ENCODE measurements around the gene LCN15.

Gene LCN15

DNA sequence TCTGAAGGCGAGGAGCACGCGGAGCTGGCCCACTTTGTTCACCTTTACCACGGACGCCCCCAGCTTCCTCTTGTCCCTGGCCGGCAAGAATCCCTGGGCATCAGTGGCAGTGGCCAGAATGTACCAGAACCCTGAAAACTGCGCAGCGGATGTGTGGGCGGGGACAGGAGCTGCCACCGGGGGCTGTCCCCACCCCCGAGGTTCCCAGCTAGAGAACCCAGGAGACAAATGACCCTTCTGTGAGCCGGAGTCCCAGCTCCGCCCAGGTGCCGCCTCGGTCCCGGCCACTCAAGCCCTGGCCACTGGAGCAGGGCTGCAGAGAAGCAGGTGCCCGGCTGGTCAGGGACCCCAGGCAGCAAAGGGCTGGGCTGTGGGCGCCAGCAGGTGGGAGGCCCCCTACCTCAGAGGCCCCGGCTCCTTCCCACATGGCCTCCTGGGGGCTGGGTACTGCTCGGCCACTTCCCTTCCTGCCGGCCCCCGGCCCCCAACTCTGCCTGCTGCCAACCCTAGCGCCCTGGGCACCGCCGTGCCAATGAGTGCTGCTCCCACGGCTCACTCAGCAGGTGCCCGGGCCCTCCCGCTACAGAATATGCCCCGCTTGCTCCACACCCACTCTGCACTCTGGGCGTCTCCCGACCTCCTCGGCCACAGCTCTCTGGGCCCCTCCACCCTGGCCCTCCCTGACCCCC lies 22.3 kb downstream of the LCN15 start:
- Histone ChIP-seq H3K4me1 (ENCODE audit: control insufficient read depth in 1 of 2, insufficient read depth in 2 of 2, low read length in 2 of 2) (peaks cover 0 to 18% of the 10 kb centered on the region in 2 donors), H3K4me3 (ENCODE audit: low read depth in 1 of 2, low read length in 2 of 2) (no peak overlapping the region), H3K9me3 (ENCODE audit: control insufficient read depth in 1 of 2, low read length in 2 of 2) (no peaks in the 10 kb centered on the region), H3K27ac (ENCODE audit: low read length) (no peak overlapping the region), H3K27me3 (ENCODE audit: low read depth, low read length) (peaks cover 12% of the 10 kb centered on the region), H3K36me3 (ENCODE audit: control insufficient read depth in 1 of 2, insufficient read depth in 2 of 2, low read length in 2 of 2) (no peaks in the 10 kb centered on the region)

DNA sequence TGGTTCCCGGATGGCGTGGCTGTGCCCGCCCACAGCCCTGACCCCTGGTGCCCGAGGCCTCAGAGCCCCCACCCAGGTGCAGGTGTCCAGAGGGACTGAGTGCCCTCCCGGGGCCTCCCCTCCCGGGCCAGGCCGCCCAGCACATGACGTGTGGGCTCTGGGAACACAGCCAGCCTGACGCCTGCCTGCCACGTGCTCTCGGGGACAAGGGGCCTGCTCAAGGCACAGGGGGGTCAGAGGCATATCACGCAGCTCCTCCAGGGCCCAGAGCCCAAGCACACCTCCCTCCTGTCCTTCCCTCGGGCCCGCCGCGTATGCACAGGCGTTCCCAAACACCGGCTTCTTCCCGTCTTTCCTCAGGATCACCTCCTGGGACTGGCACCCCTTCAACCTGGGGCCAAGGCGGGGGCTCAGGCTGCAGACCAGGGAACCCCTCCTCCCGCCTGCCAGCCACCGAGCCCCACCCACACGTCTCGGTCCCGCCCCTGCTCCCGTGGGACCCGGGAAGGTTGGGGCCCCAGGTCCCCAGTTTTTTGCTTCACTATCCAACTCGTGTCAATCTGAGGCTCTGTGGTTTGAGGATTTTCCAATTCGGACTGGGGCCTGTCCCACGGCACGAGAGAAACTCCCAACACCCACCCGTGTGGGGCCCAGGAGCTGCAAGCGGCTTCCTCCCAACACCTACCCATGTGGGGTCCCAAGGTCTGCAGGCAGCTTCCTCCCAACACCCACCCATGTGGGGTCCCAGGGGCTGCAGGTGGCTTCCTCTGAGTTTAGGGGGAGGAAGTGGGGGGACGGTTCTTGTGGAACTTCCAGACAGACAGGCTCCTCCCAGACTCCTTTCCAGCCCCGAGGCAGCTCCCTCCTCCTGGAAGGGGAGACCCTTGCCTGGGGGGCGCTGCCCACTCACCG lies 23.1 kb downstream of the LCN15 start:
- no peaks in the 10 kb centered on the region for H3K36me3 ChIP-seq (ENCODE audit: control insufficient read depth in 1 of 2, insufficient read depth in 2 of 2, low read length in 2 of 2)
- H3K4me1 ChIP-seq (ENCODE audit: control insufficient read depth in 1 of 2, insufficient read depth in 2 of 2, low read length in 2 of 2), result peaks cover 0 to 18% of the 10 kb centered on the region in 2 donors
- H3K27ac ChIP-seq (ENCODE audit: low read length), result no peak overlapping the region
- no peaks in the 10 kb centered on the region for H3K9me3 ChIP-seq (ENCODE audit: control insufficient read depth in 1 of 2, low read length in 2 of 2)
- H3K4me3 ChIP-seq (ENCODE audit: low read depth in 1 of 2, low read length in 2 of 2), result no peak overlapping the region
- peaks cover 12% of the 10 kb centered on the region for H3K27me3 ChIP-seq (ENCODE audit: low read depth, low read length)

DNA sequence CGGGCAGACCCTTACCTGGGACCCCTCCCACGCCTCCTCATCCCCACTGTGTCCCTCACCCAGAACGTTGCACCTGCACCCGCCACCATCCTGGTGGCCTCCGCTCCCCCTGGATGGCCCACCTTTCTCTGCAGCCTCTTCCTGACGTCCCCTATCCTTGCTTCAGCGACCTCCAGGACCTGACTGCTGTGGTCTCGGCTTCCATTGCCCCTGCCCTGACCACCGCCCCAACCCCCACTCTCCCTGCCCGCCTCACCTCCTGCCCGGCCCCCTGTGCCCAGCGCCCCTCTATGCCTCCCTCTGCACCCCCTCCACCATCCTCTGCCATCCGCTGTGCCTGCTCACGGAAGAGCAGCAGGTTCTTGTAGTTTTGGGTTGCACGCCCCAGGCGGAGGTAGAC lies 23.8 kb downstream of the LCN15 start:
- Histone ChIP-seq H3K27me3 (ENCODE audit: low read depth, low read length) (peaks cover 12% of the 10 kb centered on the region), H3K9me3 (ENCODE audit: control insufficient read depth in 1 of 2, low read length in 2 of 2) (no peaks in the 10 kb centered on the region)

DNA sequence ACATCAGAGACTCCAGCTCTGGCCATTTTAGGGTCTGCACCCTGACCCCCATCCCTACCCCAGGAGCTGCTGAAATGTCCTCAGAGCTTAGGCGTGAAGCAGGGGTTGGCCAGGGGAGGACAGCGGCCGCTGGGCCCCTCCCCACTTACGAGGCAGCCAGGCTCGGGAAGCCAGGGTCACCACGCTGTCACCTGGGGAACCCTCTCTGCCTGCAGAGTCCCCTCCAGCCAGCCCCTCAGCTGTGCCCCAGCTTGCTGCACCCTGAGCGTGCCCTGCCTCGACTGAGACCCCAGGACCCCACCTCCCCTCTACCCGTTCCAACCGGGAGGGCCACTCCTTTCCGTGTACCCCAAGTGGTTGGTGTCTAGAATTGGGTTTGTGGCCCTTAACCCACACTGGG lies 24.2 kb downstream of the LCN15 start:
- Histone ChIP-seq H3K27ac (ENCODE audit: low read length) (no peak overlapping the region), H3K9me3 (ENCODE audit: control insufficient read depth in 1 of 2, low read length in 2 of 2) (no peaks in the 10 kb centered on the region), H3K4me1 (ENCODE audit: control insufficient read depth in 1 of 2, insufficient read depth in 2 of 2, low read length in 2 of 2) (peaks cover 0 to 18% of the 10 kb centered on the region in 2 donors), H3K4me3 (ENCODE audit: low read depth in 1 of 2, low read length in 2 of 2) (no peak overlapping the region), H3K36me3 (ENCODE audit: control insufficient read depth in 1 of 2, insufficient read depth in 2 of 2, low read length in 2 of 2) (no peaks in the 10 kb centered on the region), H3K27me3 (ENCODE audit: low read depth, low read length) (peaks cover 12% of the 10 kb centered on the region)

More for the DNA sequence above, 23.8 kb downstream of the LCN15 start:
- Histone ChIP-seq H3K4me1 (ENCODE audit: control insufficient read depth in 1 of 2, insufficient read depth in 2 of 2, low read length in 2 of 2) (peaks cover 0 to 18% of the 10 kb centered on the region in 2 donors), H3K27ac (ENCODE audit: low read length) (no peak overlapping the region), H3K36me3 (ENCODE audit: control insufficient read depth in 1 of 2, insufficient read depth in 2 of 2, low read length in 2 of 2) (no peaks in the 10 kb centered on the region), H3K4me3 (ENCODE audit: low read depth in 1 of 2, low read length in 2 of 2) (no peak overlapping the region)

DNA sequence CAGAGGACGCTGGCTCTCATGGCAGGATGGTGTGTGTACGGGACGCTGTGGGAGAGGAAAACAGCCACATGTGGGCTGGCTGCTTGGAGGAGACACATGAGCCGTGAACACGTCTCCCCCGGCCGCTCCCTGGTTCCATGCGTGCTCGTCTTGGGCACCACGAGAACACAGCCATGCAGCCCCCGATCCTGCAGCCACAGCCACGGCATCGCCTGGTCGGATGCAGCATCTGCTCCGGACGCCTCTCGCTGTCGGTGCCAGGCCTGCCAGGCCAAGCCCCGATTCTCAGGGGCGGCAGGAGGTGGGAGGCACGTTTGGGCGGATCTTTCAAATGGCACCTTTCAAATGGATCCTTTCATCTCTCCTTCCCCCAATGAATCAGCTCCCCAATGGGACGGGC lies 24.8 kb downstream of the LCN15 start:
- Histone ChIP-seq H3K27me3 (ENCODE audit: low read depth, low read length) (peaks cover 12% of the 10 kb centered on the region), H3K9me3 (ENCODE audit: control insufficient read depth in 1 of 2, low read length in 2 of 2) (no peaks in the 10 kb centered on the region), H3K36me3 (ENCODE audit: control insufficient read depth in 1 of 2, insufficient read depth in 2 of 2, low read length in 2 of 2) (no peaks in the 10 kb centered on the region), H3K4me3 (ENCODE audit: low read depth in 1 of 2, low read length in 2 of 2) (no peak overlapping the region), H3K4me1 (ENCODE audit: control insufficient read depth in 1 of 2, insufficient read depth in 2 of 2, low read length in 2 of 2) (peaks cover 0 to 18% of the 10 kb centered on the region in 2 donors), H3K27ac (ENCODE audit: low read length) (no peak overlapping the region)

DNA sequence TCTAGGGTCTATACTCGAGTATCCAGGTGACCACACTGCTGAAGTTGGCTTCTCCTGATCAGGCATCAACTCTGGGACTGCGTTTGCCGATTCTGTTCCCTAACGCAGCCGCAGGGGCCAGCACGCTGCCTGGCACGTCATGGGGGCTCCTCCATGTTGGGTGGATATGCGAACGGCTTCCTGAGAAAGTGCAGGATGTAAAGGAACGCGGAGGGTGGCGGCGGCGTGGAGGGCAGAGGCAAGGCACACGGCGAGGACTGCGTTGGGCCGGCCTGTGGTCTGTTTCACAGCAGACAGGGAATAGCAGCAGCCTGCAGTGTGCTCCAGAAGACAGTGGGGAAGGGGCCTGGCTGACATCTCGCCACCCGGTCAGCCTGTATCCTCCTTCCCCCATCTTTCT lies 25.4 kb downstream of the LCN15 start:
- no peaks in the 10 kb centered on the region for H3K36me3 ChIP-seq (ENCODE audit: control insufficient read depth in 1 of 2, insufficient read depth in 2 of 2, low read length in 2 of 2)
- peaks cover 12% of the 10 kb centered on the region for H3K27me3 ChIP-seq (ENCODE audit: low read depth, low read length)
- H3K4me3 ChIP-seq (ENCODE audit: low read depth in 1 of 2, low read length in 2 of 2), result no peak overlapping the region
- H3K27ac ChIP-seq (ENCODE audit: low read length), result no peak overlapping the region
- H3K9me3 ChIP-seq (ENCODE audit: control insufficient read depth in 1 of 2, low read length in 2 of 2), result no peaks in the 10 kb centered on the region
- H3K4me1 ChIP-seq (ENCODE audit: control insufficient read depth in 1 of 2, insufficient read depth in 2 of 2, low read length in 2 of 2), result peaks cover 0 to 18% of the 10 kb centered on the region in 2 donors

DNA sequence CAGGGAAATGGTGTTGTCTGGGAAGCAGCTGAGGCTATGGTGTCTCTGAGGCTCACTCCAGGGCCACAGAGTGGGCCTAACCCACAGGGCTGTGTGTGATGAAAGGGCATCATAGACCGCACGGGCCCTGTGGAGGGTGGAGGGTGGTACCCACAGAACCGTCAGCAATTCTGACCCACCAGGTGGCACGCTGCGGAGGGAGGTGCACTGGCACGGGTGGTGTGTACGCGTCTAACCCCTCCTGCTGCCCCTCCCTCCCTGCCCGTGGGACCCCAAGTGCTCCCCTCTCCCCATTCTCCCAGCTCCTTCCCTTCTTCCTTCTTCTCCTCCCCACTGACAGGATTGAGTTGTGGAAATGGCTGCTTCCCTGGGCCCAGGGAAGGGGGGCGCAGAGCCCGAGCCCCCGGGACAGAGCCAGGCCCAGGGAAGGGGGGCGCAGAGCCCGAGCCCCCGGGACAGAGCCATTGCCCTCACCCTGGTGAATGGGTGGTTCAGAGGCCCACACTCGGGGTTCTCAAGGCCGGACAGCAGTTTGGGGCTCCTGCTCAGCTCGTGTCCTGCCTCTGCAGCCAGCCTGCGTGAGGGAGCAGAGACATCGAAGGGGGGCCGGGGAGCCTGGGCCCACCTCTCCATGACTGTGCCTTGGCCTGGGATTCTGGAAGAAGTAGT lies 28.4 kb downstream of the LCN15 start:
- Histone ChIP-seq H3K9me3 (ENCODE audit: control insufficient read depth in 1 of 2, low read length in 2 of 2) (no peaks in the 10 kb centered on the region), H3K4me1 (ENCODE audit: control insufficient read depth in 1 of 2, insufficient read depth in 2 of 2, low read length in 2 of 2) (peaks cover 0 to 2% of the 10 kb centered on the region in 2 donors), H3K36me3 (ENCODE audit: control insufficient read depth in 1 of 2, insufficient read depth in 2 of 2, low read length in 2 of 2) (no peaks in the 10 kb centered on the region), H3K27ac (ENCODE audit: low read length) (no peak overlapping the region), H3K27me3 (ENCODE audit: low read depth, low read length) (no peaks in the 10 kb centered on the region), H3K4me3 (ENCODE audit: low read depth in 1 of 2, low read length in 2 of 2) (no peak overlapping the region)

DNA sequence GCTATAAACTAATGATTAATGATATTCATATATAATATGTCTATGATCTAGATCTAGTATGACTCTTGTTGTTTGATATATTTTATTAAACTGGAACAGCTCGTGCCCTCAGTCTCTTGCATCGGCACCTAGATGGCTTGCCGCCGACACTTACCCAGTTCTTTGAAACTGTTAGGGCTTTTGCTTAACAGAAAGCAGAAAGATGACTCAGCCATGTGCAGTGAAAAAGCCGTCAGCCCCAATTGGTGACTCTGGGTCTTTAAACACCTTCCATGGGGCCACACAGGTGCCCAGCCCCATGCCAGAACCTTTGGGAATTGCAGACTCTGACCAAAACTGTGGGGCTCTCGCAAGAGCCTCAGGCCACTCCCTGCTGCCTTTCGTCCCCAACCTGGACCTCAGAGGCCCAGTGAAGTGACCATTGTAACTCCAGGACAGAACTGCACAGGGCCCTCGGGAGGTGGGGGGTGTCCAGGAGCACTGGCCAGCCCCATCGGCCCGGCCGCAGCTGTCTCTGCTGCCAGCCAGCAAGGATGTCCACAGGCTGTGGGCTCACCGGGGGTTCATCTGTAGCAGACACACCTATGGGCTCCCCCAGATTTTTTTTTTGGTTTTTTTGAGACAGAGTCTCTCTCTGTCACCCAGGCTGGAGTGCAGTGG lies 29.4 kb downstream of the LCN15 start:
- Histone ChIP-seq H3K27me3 (ENCODE audit: low read depth, low read length) (no peaks in the 10 kb centered on the region), H3K4me3 (ENCODE audit: low read depth in 1 of 2, low read length in 2 of 2) (no peak overlapping the region), H3K27ac (ENCODE audit: low read length) (no peak overlapping the region), H3K4me1 (ENCODE audit: control insufficient read depth in 1 of 2, insufficient read depth in 2 of 2, low read length in 2 of 2) (no peaks in the 10 kb centered on the region), H3K9me3 (ENCODE audit: control insufficient read depth in 1 of 2, low read length in 2 of 2) (no peaks in the 10 kb centered on the region), H3K36me3 (ENCODE audit: control insufficient read depth in 1 of 2, insufficient read depth in 2 of 2, low read length in 2 of 2) (no peaks in the 10 kb centered on the region)

DNA sequence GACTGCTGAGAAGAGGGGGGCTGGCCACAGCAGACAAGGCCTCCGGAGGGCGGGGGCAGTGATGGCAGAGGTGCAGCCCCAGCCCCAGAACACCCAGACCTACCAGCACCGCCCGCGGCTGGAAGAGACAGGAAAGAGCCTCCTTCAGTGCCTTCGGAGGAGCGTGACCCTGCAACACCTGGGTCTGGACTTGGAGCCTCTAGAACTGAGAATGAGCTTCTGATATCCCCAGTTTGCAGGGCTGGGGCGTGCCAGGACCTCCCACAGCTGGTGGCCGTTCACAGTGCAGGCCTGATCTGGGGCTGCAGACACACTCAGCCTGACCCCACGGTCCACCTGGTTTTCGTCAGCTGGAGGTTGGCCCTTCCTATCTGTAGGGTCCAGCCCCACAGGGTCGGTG lies 30.7 kb downstream of the LCN15 start:
- Histone ChIP-seq H3K4me1 (ENCODE audit: control insufficient read depth in 1 of 2, insufficient read depth in 2 of 2, low read length in 2 of 2) (peaks cover 0 to 8% of the 10 kb centered on the region in 2 donors), H3K4me3 (ENCODE audit: low read depth in 1 of 2, low read length in 2 of 2) (no peak overlapping the region), H3K27me3 (ENCODE audit: low read depth, low read length) (no peaks in the 10 kb centered on the region), H3K36me3 (ENCODE audit: control insufficient read depth in 1 of 2, insufficient read depth in 2 of 2, low read length in 2 of 2) (no peaks in the 10 kb centered on the region), H3K9me3 (ENCODE audit: control insufficient read depth in 1 of 2, low read length in 2 of 2) (no peaks in the 10 kb centered on the region), H3K27ac (ENCODE audit: low read length) (no peak overlapping the region)

DNA sequence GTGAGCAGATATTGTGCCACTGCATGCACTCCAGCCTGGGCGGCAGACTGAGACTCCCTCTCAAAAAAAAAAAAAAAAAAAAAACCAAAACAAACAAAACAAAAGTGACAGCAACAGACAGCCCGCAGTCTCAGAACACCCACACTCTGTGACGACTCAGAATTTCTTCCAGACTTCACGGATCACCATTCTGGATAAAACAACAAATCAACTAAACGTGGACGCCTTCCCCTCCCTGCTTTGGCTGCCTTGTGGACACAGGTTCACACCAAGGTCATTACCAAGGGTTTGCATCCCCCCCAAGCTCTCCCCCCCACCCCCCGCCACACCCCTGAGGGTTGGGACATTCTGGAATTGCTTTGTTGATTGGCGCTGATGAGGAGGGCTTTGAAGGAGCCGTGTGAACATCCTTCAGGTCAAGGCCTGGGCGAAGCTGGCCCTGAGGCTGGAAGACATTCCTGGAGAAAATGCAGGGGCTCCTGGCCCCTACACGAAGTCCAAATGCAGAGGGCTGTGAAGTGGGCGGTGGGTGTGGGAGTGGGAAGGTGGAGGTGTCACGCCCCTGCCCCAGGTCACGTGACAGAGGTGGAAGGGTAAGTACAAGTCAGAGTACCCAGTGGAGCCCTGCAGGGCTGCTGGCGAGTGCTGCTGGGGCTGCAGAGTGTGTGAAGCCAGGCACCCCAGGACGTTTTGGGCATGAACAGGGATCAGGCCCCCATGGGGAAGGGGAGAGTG lies 31.7 kb downstream of the LCN15 start:
- H3K27me3 ChIP-seq (ENCODE audit: low read depth, low read length), result no peaks in the 10 kb centered on the region
- H3K4me1 ChIP-seq (ENCODE audit: control insufficient read depth in 1 of 2, insufficient read depth in 2 of 2, low read length in 2 of 2), result peaks cover 0 to 12% of the 10 kb centered on the region in 2 donors
- no peaks in the 10 kb centered on the region for H3K9me3 ChIP-seq (ENCODE audit: control insufficient read depth in 1 of 2, low read length in 2 of 2)
- H3K27ac ChIP-seq (ENCODE audit: low read length), result no peak overlapping the region
- no peaks in the 10 kb centered on the region for H3K36me3 ChIP-seq (ENCODE audit: control insufficient read depth in 1 of 2, insufficient read depth in 2 of 2, low read length in 2 of 2)
- no peak overlapping the region for H3K4me3 ChIP-seq (ENCODE audit: low read depth in 1 of 2, low read length in 2 of 2)

All from muscle layer of duodenum (tissue), 2 donors.